A549 (cell line): Measurements from ENCODE around the gene BCAS1. TPM values are rescaled to one million over a fixed set of nuclear protein-coding genes. Genes with fewer than 3 reads are reported as not detected.
A peak's percentile ranks its signal among the peaks of the same experiment; 100 is the strongest.

Experiments
- ATAC-seq, 2 experiments: fragments of 200-7000 bp in 1 of 2; fragments of >200 bp in 1 of 2; cut with Nextera tagmentation in 1 of 2; cut with Tn5 transposase in 1 of 2; 3 replicates each; pipeline versions ENCODE4 v1.8.0 to v1.9.1; 2018 to 2020; ENCODE audit warnings: mild to moderate bottlenecking in 1 of 2, moderate library complexity in 1 of 2
- CTCF ChIA-PET: fragments of 300-600 bp; sonication (Branson Sonifier 250); formaldehyde crosslinking; extraction: SDS; loops from one replicate; lab custom pipeline; 2021; ENCODE audit warnings: antibody characterized with exemption, inconsistent platforms; lab: Yijun Ruan, JAX
- POLR2A ChIA-PET: fragments of 350-600 bp; formaldehyde crosslinking; extraction: SDS; loops from one replicate; lab custom pipeline; 2021; ENCODE audit warnings: antibody characterized with exemption, inconsistent platforms; lab: Yijun Ruan, JAX
- DNase-seq, 2 experiments: peaks; one replicate each; pipeline versions ENCODE4 v3.0.0 to v3.0.0-alpha.2; 2011 to 2016; ENCODE audit warnings: low read depth in 1 of 2, low spot score in 1 of 2
- FAIRE-seq: peaks from 2 replicates; lab custom pipeline; 2011; peaks lifted over from hg19 to GRCh38; lab: Jason Lieb, UNC
- H3K27ac ChIP-seq, 2 experiments: fragments of >200 bp; sonication (Bioruptor Twin); formaldehyde crosslinking; 3 replicates each; pipeline ENCODE4 v1.5.1; 2016 to 2017
- H3K4me1 ChIP-seq: fragments of >200 bp; sonication (Bioruptor Twin); formaldehyde crosslinking; 3 replicates; pipeline ENCODE4 v1.6.1; 2016
- H3K4me2 ChIP-seq: fragments of >200 bp; sonication (Bioruptor Twin); formaldehyde crosslinking; 3 replicates; pipeline ENCODE4 v1.6.1; 2016
- H3K4me3 ChIP-seq: fragments of >200 bp; sonication (Bioruptor Twin); formaldehyde crosslinking; 3 replicates; pipeline ENCODE4 v1.5.1; 2016
- H3K9me3 ChIP-seq: fragments of >200 bp; sonication (Bioruptor Twin); formaldehyde crosslinking; 3 replicates; pipeline ENCODE4 v1.6.1; 2016
- BHLHE40 ChIP-seq: IDR thresholded peaks from 2 replicates; pipeline ENCODE4 v1.6.1; 2012; ENCODE audit warnings: low read depth, low read length, inconsistent platforms
- EHF ChIP-seq: fragments of 250-450 bp; sonication (Bioruptor Pico); IDR thresholded peaks from 2 replicates; pipeline ENCODE4 v1.5.0; 2020; ENCODE audit warnings: mild to moderate bottlenecking
- EP300 ChIP-seq, 2 experiments: fragments of >200 bp; sonication (Bioruptor Twin); formaldehyde crosslinking; IDR thresholded peaks; 2 replicates in 1 of 2; 3 replicates in 1 of 2; pipeline ENCODE4 v1.6.1; 2016 to 2017
- ESRRA ChIP-seq: fragments of 150-350 bp; IDR thresholded peaks from 2 replicates; pipeline ENCODE4 v1.6.1; 2014; ENCODE audit warnings: mild to moderate bottlenecking, low read length, borderline replicate concordance
- HOXB13 ChIP-seq: fragments of 250-450 bp; sonication (Bioruptor Pico); IDR thresholded peaks from 2 replicates; pipeline ENCODE4 v1.5.0; 2020; ENCODE audit warnings: low read depth, mild to moderate bottlenecking, moderate library complexity
- KDM1A ChIP-seq: fragments of 200-600 bp; sonication (generic); IDR thresholded peaks from 2 replicates; pipeline ENCODE4 v1.6.1; 2016; ENCODE audit warnings: low read depth, mild to moderate bottlenecking
- POLR2A ChIP-seq: IDR thresholded peaks from 2 replicates; pipeline ENCODE4 v1.6.1; 2012; ENCODE audit warnings: mild to moderate bottlenecking, low read length
- RAD21 ChIP-seq, 2 experiments: fragments of >200 bp in 1 of 2; sonication (Bioruptor Twin) in 1 of 2; formaldehyde crosslinking in 1 of 2; IDR thresholded peaks in 1 of 2; conservative IDR thresholded peaks in 1 of 2; 2 replicates in 1 of 2; 3 replicates in 1 of 2; pipeline ENCODE4 v1.6.1; 2012 to 2018; ENCODE audit warnings: inconsistent platforms in 1 of 2
- RCOR1 ChIP-seq: fragments of 150-350 bp; IDR thresholded peaks from 2 replicates; pipeline ENCODE4 v1.6.1; 2014; ENCODE audit warnings: antibody characterized with exemption, low read length, low read depth
- RFX5 ChIP-seq: fragments of 450-650 bp; IDR thresholded peaks from 2 replicates; pipeline ENCODE4 v1.7.1; 2014; ENCODE audit warnings: antibody characterized with exemption, mild to moderate bottlenecking, moderate library complexity
- TFCP2L1 ChIP-seq: fragments of 250-450 bp; sonication (Bioruptor Pico); IDR thresholded peaks from 2 replicates; pipeline ENCODE4 v1.5.0; 2021; ENCODE audit warnings: mild to moderate bottlenecking
- ZSCAN20 ChIP-seq: fragments of 250-450 bp; sonication (Bioruptor Pico); IDR thresholded peaks from 2 replicates; pipeline ENCODE4 v1.8.0; 2022; ENCODE audit warnings: mild to moderate bottlenecking, moderate library complexity
- WGBS: methylation state at CpG from one replicate; pipeline ENCODE4 v1.1.6; 2017; ENCODE audit errors: missing lambda C conversion rate; 5-methylcytosine and 5-hydroxymethylcytosine counted together
- polyA plus RNA-seq, 4 experiments: library from polyadenylated mRNA; depleted of rRNA in 3 of 4; stranded (reverse); fragments of >200 nt; fragmentation: RNase III in 1 of 4; extraction: RNeasy Plus Mini Kit Qiagen cat#74134 plus additional on column Dnase treatment in 1 of 4; gene quantifications; 2 replicates in 3 of 4; 3 replicates in 1 of 4; pipeline ENCODE4 v1.2.3, GENCODE V29; 2011 to 2017
- TF ChIP-seq, protein P1 (sequence below): fragments of 150-350 bp; IDR thresholded peaks from 2 replicates; pipeline ENCODE4 v1.6.1; 2014; ENCODE audit warnings: low read depth, mild to moderate bottlenecking, low read length
- TF ChIP-seq, protein P2 (sequence below): fragments of 250-450 bp; sonication (Bioruptor Pico); IDR thresholded peaks from 2 replicates; pipeline ENCODE4 v1.5.0; 2021; ENCODE audit warnings: mild to moderate bottlenecking, moderate library complexity, borderline replicate concordance

BCAS1 gene
- polyA plus RNA-seq, 2 of the 4 experiments (the other 2 are of a cell fraction): 1.4 to 3.9 TPM

DNA sequence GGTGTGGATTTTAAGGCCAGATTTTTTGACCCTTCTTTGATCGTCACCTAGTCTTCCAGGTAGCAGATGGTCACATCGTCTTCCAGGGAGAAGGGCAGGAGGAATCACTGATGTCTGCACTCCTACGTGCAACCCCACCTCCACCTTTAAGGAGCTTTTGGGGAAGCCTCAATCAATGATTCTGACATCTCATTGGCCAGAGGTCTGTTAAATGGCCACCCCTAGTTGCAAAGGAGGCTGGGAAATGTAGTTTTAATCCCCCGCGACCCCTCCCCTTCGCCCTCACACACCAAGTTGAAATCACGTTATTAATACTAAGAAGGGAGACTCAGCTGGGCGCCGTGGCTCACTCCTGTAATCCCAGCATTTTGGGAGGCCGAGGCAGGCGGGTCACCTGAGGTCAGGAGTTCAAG lies 151.4 kb downstream of the BCAS1 start:
- no peak for ATAC-seq
- H3K27ac ChIP-seq: 0 out of 6 replicates have a peak overlapping the region, but pooled peaks of 1 of the 2 experiments have one; percentile 23
- POLR2A ChIA-PET: no interaction called here
- no peak overlapping the region for H3K4me3 ChIP-seq
- no peak for FAIRE-seq
- no peaks in the 10 kb centered on the region for H3K9me3 ChIP-seq
- TF ChIP-seq RAD21 (conservative IDR thresholded peaks at IDR 0.05 in 1 of 2, IDR thresholded peaks at IDR 0.05 in 1 of 2) (no peak), HOXB13 (CRISPR knock-in tag) (no peak), POLR2A (no peak)
- DNase-seq: no peak
- peaks cover 36% of the 10 kb centered on the region for H3K4me1 ChIP-seq
- no peak overlapping the region for H3K4me2 ChIP-seq
- CTCF ChIA-PET: interaction anchor here (1.0 to 6.2 kb wide), 4 partner anchors 12 to 282 kb away, joined by 3 to 140 read pairs (median 20); no protein-coding TSS in a partner anchor
- WGBS: 84% methylated on average over 11 of the region's 11 CpGs

DNA sequence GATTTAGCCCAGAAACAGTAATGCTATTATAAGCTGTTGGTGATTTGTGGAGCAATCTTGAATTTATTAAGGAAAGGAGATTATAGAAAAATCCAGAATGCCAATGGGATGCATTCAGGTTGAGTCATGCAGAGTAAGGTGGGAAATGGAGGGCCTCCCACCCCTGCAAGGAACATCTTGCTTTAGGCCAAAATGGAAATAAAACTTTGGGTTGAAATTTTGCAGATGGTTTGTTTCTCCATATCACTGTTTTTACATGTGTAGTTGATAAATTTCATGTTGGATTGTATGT lies 152.4 kb downstream of the BCAS1 start:
- POLR2A ChIA-PET: interaction anchor here (1.1 kb wide), 1 partner anchor 165 kb away, joined by 3 read pairs; no protein-coding TSS in a partner anchor
- FAIRE-seq (no peak), ATAC-seq (no peak), DNase-seq (no peak)
- H3K4me1 ChIP-seq: peaks cover 32% of the 10 kb centered on the region
- CTCF ChIA-PET: interaction anchor here (1.0 to 6.2 kb wide), 6 partner anchors 11 to 230 kb away, joined by 3 to 140 read pairs (median 4); no protein-coding TSS in a partner anchor
- H3K27ac ChIP-seq: peak overlapping the region in 1 of 2 experiments; percentile 89; a peak in 3 of 6 replicates
- no peak overlapping the region for H3K4me2 ChIP-seq
- TF ChIP-seq BHLHE40 (no peak), RCOR1 (no peak), EHF (no peak)
- H3K9me3 ChIP-seq: no peaks in the 10 kb centered on the region
- H3K4me3 ChIP-seq: no peak overlapping the region

DNA sequence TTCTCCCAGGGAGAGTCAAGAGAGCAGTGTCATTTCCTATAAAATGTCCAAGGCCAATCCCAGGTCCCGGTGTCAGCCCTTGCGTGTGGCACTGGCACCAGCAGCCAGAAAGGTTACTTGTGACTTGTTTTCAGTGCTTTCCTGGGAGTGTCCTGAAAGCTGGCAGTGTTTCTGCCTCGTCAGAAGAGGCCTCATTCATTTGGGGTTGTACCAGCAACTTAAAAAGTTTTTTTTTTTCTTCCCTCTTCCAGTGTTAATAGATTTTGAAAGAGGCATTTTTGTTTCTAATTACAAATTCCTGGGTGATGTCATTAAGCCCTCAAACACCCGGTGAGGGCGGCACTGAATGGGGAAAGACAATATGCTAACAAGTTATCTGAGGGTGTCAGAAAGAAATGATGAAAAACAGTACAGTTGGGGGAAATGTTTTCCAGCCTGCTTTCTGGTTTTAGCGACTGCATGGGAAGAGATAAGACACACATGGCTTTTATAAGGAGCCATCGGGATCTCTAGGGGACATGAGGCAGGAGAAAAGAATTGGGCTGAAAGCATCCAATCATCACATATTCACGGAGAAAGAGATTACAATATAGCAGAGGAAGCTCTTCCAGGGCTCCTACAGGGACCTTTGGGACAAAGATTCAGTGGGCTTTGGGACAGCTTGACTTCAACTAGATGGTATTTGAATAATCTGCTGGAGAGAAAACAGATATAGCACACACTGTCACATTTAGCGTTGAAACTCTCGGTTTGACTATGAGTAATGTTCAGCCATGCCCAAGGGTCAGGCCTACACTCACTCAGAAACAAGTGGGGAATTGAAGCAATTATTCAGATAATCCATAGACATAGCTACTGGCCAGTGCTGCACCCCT lies 153.0 kb downstream of the BCAS1 start:
- H3K27ac ChIP-seq: peak overlapping the region; percentile 89 to 92
- no peak for ATAC-seq
- TF ChIP-seq, protein P1, sequence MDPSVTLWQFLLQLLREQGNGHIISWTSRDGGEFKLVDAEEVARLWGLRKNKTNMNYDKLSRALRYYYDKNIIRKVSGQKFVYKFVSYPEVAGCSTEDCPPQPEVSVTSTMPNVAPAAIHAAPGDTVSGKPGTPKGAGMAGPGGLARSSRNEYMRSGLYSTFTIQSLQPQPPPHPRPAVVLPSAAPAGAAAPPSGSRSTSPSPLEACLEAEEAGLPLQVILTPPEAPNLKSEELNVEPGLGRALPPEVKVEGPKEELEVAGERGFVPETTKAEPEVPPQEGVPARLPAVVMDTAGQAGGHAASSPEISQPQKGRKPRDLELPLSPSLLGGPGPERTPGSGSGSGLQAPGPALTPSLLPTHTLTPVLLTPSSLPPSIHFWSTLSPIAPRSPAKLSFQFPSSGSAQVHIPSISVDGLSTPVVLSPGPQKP: no peak
- no peak for TF ChIP-seq EP300 (IDR thresholded peaks at IDR 0.05)
- no peak for TF ChIP-seq ZSCAN20 (CRISPR knock-in tag)
- no peak for TF ChIP-seq RFX5
- TF ChIP-seq TFCP2L1 (CRISPR knock-in tag): no peak
- ChIA-PET CTCF (interaction anchor here (0.9 to 6.2 kb wide), 21 partner anchors 11 to 347 kb away, joined by 3 to 140 read pairs (median 11); no protein-coding TSS in a partner anchor), POLR2A (interaction anchor here (1.1 to 2.5 kb wide), 2 partner anchors 164 to 165 kb away, joined by 3 to 25 read pairs; no protein-coding TSS in a partner anchor)
- H3K4me3 ChIP-seq: no peak overlapping the region
- no peak for DNase-seq
- peak overlapping the region; percentile 12; the same call in 2 of the 3 replicates for H3K4me2 ChIP-seq
- H3K9me3 ChIP-seq: no peaks in the 10 kb centered on the region
- H3K4me1 ChIP-seq: peaks cover 31% of the 10 kb centered on the region
- WGBS: 75% methylated on average over 10 of the region's 10 CpGs
- no peak for FAIRE-seq

DNA sequence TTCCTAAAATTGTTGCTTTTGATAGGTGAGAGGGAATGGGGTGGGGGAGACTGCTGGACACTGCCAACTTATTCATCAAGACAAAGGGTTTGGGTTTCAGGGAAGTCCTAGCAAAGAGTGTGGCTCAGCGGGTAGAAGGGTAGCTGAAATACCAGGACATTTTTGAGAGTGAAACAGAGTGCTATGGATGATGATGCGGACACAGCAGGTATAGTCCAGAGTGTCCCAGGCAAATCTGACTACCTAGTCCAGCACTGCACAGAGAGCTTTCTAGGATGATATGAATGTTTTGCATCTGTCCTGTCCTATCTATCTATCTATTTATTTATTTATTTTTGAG lies 154.3 kb downstream of the BCAS1 start:
- FAIRE-seq: no peak
- peak overlapping the region; percentile 78 for H3K4me2 ChIP-seq
- H3K4me1 ChIP-seq: peaks cover 31% of the 10 kb centered on the region
- peak overlapping the region; percentile 54; the same call in 1 of the 3 replicates for H3K4me3 ChIP-seq
- ChIA-PET CTCF (interaction anchor here (0.6 to 6.2 kb wide), 69 partner anchors 8 to 1495 kb away, joined by 3 to 140 read pairs (median 4); no protein-coding TSS in a partner anchor), POLR2A (interaction anchor here (0.6 to 2.5 kb wide), 10 partner anchors 22 to 322 kb away, joined by 3 to 25 read pairs (median 5); partner anchors contain the start of gene ZNF217)
- WGBS: 51% methylated on average over 2 of the region's 2 CpGs
- DNase-seq: no peak
- H3K27ac ChIP-seq: peak overlapping the region; percentile 89 to 92
- no peaks in the 10 kb centered on the region for H3K9me3 ChIP-seq
- TF ChIP-seq KDM1A (no peak), ESRRA (no peak)
- TF ChIP-seq, protein P2, sequence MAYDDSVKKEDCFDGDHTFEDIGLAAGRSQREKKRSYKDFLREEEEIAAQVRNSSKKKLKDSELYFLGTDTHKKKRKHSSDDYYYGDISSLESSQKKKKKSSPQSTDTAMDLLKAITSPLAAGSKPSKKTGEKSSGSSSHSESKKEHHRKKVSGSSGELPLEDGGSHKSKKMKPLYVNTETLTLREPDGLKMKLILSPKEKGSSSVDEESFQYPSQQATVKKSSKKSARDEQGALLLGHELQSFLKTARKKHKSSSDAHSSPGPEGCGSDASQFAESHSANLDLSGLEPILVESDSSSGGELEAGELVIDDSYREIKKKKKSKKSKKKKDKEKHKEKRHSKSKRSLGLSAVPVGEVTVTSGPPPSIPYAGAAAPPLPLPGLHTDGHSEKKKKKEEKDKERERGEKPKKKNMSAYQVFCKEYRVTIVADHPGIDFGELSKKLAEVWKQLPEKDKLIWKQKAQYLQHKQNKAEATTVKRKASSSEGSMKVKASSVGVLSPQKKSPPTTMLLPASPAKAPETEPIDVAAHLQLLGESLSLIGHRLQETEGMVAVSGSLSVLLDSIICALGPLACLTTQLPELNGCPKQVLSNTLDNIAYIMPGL (CRISPR knock-in tag): no peak
- ATAC-seq: peak in 1 of 2 experiments; percentile 47; a peak in 3 of 6 replicates
